ENCODE results near the gene WWC2.

DNA sequence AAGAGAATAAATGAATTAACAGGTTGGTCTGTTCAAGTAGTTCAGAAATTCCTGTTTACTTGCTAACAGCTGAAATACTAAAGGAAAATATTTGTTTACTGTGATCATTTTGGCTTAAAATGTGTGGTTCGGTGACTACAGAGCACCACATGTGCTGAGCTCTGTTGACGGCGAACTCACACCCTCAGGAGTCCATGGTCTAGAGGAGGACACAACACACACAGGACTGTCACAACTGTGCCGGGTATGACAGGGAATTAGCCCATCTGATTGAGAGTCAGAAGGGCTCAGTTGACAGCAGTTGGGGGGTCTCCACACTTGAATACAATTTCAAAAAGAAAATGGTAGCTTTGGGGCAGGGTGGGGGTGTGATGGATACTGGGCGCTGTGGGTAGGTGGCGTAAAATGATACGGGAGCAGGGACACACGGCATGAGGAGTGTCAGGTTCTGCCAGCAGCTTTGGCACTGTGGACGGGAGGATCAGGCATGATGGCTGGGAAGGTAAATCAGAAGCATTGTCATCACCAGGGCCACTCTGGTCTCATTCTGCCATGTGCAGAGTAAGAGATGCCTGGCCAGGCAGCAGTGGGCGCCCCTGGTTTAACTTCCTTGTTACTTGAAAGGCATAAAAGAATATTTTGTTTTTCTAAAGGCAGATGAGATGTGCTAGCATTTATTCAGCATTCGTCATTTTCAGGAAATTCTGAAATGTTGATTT is 187.7 kb downstream of the WWC2 start:
- no peak for TF ChIP-seq POLR2A (IDR thresholded peaks at IDR 0.05; ENCODE audit: low read length)
- TF ChIP-seq GATA1 (IDR thresholded peaks at IDR 0.05; ENCODE audit: low read depth, low read length), result no peak

All from erythroblast (primary cell).